HepG2 (cell line): Measurements from ENCODE around the gene DAPK1. TPM values are rescaled to one million over a fixed set of nuclear protein-coding genes. Genes with fewer than 3 reads are reported as not detected.

Experiments used
- POLR2AphosphoS2 ChIP-seq: IDR thresholded peaks from 2 replicates; pipeline ENCODE4 v1.6.1; 2011; ENCODE audit warnings: low read depth, low read length, improper control_type of control experiment
- POLR2AphosphoS5 ChIP-seq: IDR thresholded peaks from 2 replicates; pipeline ENCODE4 v1.6.1; 2012; ENCODE audit warnings: low read depth, low read length
- PPARG ChIP-seq: conservative IDR thresholded peaks from 2 replicates; pipeline ENCODE4 v1.6.1; 2016; ENCODE audit warnings: missing biosample characterization, missing genetic modification reagents
- RAD51 ChIP-seq: fragments of 450-650 bp; IDR thresholded peaks from 2 replicates; pipeline ENCODE4 v1.6.1; 2016; ENCODE audit warnings: borderline replicate concordance
- RFXANK ChIP-seq: IDR thresholded peaks from 2 replicates; pipeline ENCODE4 v1.6.1; 2016
- SNRNP70 ChIP-seq: fragments of 200-400 bp; formaldehyde crosslinking; IDR thresholded peaks from 2 replicates; pipeline ENCODE4 v1.6.1; 2017; ENCODE audit warnings: mild to moderate bottlenecking, low read depth, low read length, moderate library complexity
- ZBTB49 ChIP-seq: sonication (generic); formaldehyde crosslinking; IDR thresholded peaks from 2 replicates; pipeline ENCODE4 v1.4.0; 2020; ENCODE audit warnings: missing genetic modification reagents, borderline replicate concordance
- ZBTB8A ChIP-seq: sonication (generic); formaldehyde crosslinking; IDR thresholded peaks from 2 replicates; pipeline ENCODE4 v1.4.0; 2020; ENCODE audit warnings: mild to moderate bottlenecking, low read depth, missing genetic modification reagents, borderline replicate concordance
- ZKSCAN1 ChIP-seq: fragments of 150-350 bp; IDR thresholded peaks from 2 replicates; pipeline ENCODE4 v1.6.1; 2014; ENCODE audit warnings: low read length
- ZNF160 ChIP-seq: sonication (generic); formaldehyde crosslinking; IDR thresholded peaks from 2 replicates; pipeline ENCODE4 v1.8.0; 2022; ENCODE audit warnings: mild to moderate bottlenecking, inconsistent platforms, missing genetic modification reagents
- ZNF205 ChIP-seq: IDR thresholded peaks from 2 replicates; pipeline ENCODE4 v1.6.1; 2018; ENCODE audit warnings: missing biosample characterization, missing genetic modification reagents
- ZNF318 ChIP-seq: sonication (generic); formaldehyde crosslinking; IDR thresholded peaks from 2 replicates; pipeline ENCODE4 v1.4.0; 2020; ENCODE audit warnings: mild to moderate bottlenecking, missing genetic modification reagents
- ZNF552 ChIP-seq: sonication (generic); formaldehyde crosslinking; IDR thresholded peaks from 2 replicates; pipeline ENCODE4 v1.9.0; 2022; ENCODE audit warnings: missing genetic modification reagents, mild to moderate bottlenecking, borderline replicate concordance
- ZNF639 ChIP-seq: conservative IDR thresholded peaks from 2 replicates; pipeline ENCODE4 v1.6.1; 2018; ENCODE audit warnings: missing genetic modification reagents
- ZNF740 ChIP-seq: sonication (generic); formaldehyde crosslinking; IDR thresholded peaks from 2 replicates; pipeline ENCODE4 v1.4.0; 2020; ENCODE audit warnings: missing genetic modification reagents
- polyA plus RNA-seq, 8 experiments: library from polyadenylated mRNA; depleted of rRNA in 3 of 8; stranded (reverse) in 7 of 8; unstranded in 1 of 8; fragments of >200 nt; fragmentation: Illumina TruSeq in 4 of 8; extraction: Trizol in 4 of 8; gene quantifications; 2 replicates each; pipeline versions ENCODE4 v1.2.1 to v1.2.3, GENCODE V29; 2011 to 2016; ENCODE audit warnings: low read depth in 4 of 8, missing spikeins in 1 of 8, mixed read lengths in 1 of 8; ENCODE audit not compliant: insufficient read depth in 1 of 8
- total RNA-seq, 5 experiments: library from RNA; depleted of rRNA; stranded (reverse); fragments of >200 nt; fragmentation: Illumina TruSeq; extraction: Trizol; gene quantifications; 2 replicates each; pipeline ENCODE4 v1.2.3, GENCODE V29; 2016; ENCODE audit warnings: low read depth in 1 of 5

DAPK1 gene
- total and polyA plus RNA-seq, 2 of the 13 experiments (the other 11 are each of a cell fraction or from before 2014, with no cell fraction given), result 35.7 to 35.9 TPM

- TF ChIP-seq ZNF318 (CRISPR knock-in tag) (0 out of 2 replicates have a peak, but pooled peaks have one; percentile 18), RFXANK (CRISPR knock-in tag) (no peak), ZNF639 (CRISPR knock-in tag) (0 out of 2 replicates have a peak, but pooled peaks have one; percentile 28), ZNF552 (CRISPR knock-in tag) (peak; percentile 92), POLR2AphosphoS5 (peak; percentile 81), ZKSCAN1 (no peak), ZNF205 (peak; percentile 13), RAD51 (no peak), SNRNP70 (no peak), ZBTB8A (CRISPR knock-in tag) (peak; percentile 74; the same call in 1 of the 2 replicates), PPARG (CRISPR knock-in tag) (no peak), ZNF160 (CRISPR knock-in tag) (peak; percentile 70; the same call in 1 of the 2 replicates), ZNF740 (CRISPR knock-in tag) (no peak), POLR2AphosphoS2 (no peak), ZBTB49 (CRISPR knock-in tag) (no peak; the same call in 1 of the 2 replicates)
Measured at GRCh38 chr9:87725900-87726709, 228.4 kb downstream of the DAPK1 start, which contains the start of gene CTSL (continued).
